ENCODE data around the gene MAPRE2. TPM values are rescaled to one million over a fixed set of nuclear protein-coding genes. Genes with fewer than 3 reads are reported as not detected.

The MAPRE2 gene
- total RNA-seq, 1 experiment from 2014 or later: 31.4 TPM

DNA sequence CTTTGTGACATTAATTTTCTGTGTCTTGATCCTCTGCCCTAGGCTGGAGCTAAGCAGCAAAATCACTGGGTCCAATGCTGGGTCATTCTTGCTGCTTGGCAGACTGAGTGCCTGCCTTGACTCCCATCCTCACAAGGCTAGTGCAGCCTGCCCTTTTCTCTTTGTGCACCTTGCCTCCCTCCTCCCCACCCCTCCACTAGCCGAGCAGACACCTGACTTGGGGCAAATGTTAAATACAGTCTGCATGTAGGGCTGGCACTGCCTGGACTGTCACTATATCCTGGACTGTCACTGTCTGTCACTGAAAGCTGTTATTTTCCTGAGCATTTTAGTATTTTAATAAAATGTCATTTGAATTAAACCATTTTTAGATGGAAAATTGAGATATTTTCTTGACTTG, 33.4 kb downstream of the MAPRE2 start:
- no peaks in the 10 kb centered on the region for H3K27me3 Mint-ChIP-seq (ENCODE audit: unreplicated experiment)
- TF ChIP-seq, protein P1, sequence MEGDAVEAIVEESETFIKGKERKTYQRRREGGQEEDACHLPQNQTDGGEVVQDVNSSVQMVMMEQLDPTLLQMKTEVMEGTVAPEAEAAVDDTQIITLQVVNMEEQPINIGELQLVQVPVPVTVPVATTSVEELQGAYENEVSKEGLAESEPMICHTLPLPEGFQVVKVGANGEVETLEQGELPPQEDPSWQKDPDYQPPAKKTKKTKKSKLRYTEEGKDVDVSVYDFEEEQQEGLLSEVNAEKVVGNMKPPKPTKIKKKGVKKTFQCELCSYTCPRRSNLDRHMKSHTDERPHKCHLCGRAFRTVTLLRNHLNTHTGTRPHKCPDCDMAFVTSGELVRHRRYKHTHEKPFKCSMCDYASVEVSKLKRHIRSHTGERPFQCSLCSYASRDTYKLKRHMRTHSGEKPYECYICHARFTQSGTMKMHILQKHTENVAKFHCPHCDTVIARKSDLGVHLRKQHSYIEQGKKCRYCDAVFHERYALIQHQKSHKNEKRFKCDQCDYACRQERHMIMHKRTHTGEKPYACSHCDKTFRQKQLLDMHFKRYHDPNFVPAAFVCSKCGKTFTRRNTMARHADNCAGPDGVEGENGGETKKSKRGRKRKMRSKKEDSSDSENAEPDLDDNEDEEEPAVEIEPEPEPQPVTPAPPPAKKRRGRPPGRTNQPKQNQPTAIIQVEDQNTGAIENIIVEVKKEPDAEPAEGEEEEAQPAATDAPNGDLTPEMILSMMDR (IDR thresholded peaks at IDR 0.05; ENCODE audit: unreplicated experiment): no peak
- no peak overlapping the region for H3K27ac Mint-ChIP-seq (ENCODE audit: unreplicated experiment)
- no TSS peak for BruUV-seq (replicated peaks)
- intact Hi-C loops (cut with micrococcal nuclease; ENCODE audit: unreplicated experiment): no loop called here
- H3K9me3 Mint-ChIP-seq (ENCODE audit: low read depth, unreplicated experiment): no peaks in the 10 kb centered on the region
- H3K4me1 Mint-ChIP-seq (ENCODE audit: low read depth, unreplicated experiment): peaks cover 13% of the 10 kb centered on the region
- H3K36me3 Mint-ChIP-seq (ENCODE audit: insufficient read depth, unreplicated experiment): no peaks in the 10 kb centered on the region
- CTCF ChIA-PET: interaction anchor here (0.5 kb wide), 1 partner anchor 803 kb away, joined by 3 read pairs; no protein-coding TSS in a partner anchor
- DNase-seq: no peak
- H3K4me3 Mint-ChIP-seq (ENCODE audit: low read depth, unreplicated experiment): no peak overlapping the region

DNA sequence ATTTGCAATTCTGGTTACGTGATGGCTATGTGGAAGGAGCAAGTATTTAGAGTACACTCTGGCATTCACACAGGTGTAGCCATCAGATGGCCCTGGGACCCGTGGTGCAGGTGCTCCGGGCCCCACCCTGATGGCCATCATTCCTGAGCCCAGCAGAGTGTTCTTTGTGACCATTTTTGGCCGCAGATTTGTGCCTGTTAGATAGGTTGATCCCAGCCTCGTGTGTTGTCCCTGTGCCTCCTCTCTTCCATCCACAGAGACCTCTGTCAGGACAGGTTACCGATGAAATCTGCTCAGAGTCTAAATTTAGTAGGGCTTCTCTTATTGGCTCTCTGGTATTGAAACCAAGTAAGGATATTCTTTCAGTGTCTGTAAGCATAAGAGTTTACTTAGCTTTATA, 33.9 kb downstream of the MAPRE2 start:
- BruUV-seq (replicated peaks): no TSS peak

GRCh38 chr18:35076135-35076924, 35.1 kb downstream of the MAPRE2 start:
- DNase-seq: no peak
- TF ChIP-seq, protein P1 (IDR thresholded peaks at IDR 0.05; ENCODE audit: unreplicated experiment): no peak
- intact Hi-C loops (cut with micrococcal nuclease; ENCODE audit: unreplicated experiment): no loop called here
- H3K27me3 Mint-ChIP-seq (ENCODE audit: unreplicated experiment): no peaks in the 10 kb centered on the region
- no peak overlapping the region for H3K4me3 Mint-ChIP-seq (ENCODE audit: low read depth, unreplicated experiment)
- CTCF ChIA-PET: no interaction called here
- H3K4me1 Mint-ChIP-seq (ENCODE audit: low read depth, unreplicated experiment): peaks cover 13% of the 10 kb centered on the region
- no peak overlapping the region for H3K27ac Mint-ChIP-seq (ENCODE audit: unreplicated experiment)
- H3K9me3 Mint-ChIP-seq (ENCODE audit: low read depth, unreplicated experiment): no peaks in the 10 kb centered on the region
- BruUV-seq (replicated peaks): no TSS peak
- no peaks in the 10 kb centered on the region for H3K36me3 Mint-ChIP-seq (ENCODE audit: insufficient read depth, unreplicated experiment)

More for the DNA sequence above, 33.9 kb downstream of the MAPRE2 start:
- TF ChIP-seq, protein P1 (IDR thresholded peaks at IDR 0.05; ENCODE audit: unreplicated experiment): no peak
- Mint-ChIP-seq H3K9me3 (ENCODE audit: low read depth, unreplicated experiment) (no peaks in the 10 kb centered on the region), H3K27ac (ENCODE audit: unreplicated experiment) (no peak overlapping the region), H3K4me3 (ENCODE audit: low read depth, unreplicated experiment) (no peak overlapping the region), H3K4me1 (ENCODE audit: low read depth, unreplicated experiment) (peaks cover 13% of the 10 kb centered on the region), H3K36me3 (ENCODE audit: insufficient read depth, unreplicated experiment) (no peaks in the 10 kb centered on the region), H3K27me3 (ENCODE audit: unreplicated experiment) (no peaks in the 10 kb centered on the region)
- intact Hi-C loops (cut with micrococcal nuclease; ENCODE audit: unreplicated experiment): no loop called here
- no peak for DNase-seq
- CTCF ChIA-PET: no interaction called here

GRCh38 chr18:35077937-35078336, 36.7 kb downstream of the MAPRE2 start:
- Mint-ChIP-seq H3K9me3 (ENCODE audit: low read depth, unreplicated experiment) (no peaks in the 10 kb centered on the region), H3K4me3 (ENCODE audit: low read depth, unreplicated experiment) (no peak overlapping the region), H3K4me1 (ENCODE audit: low read depth, unreplicated experiment) (peaks cover 13% of the 10 kb centered on the region), H3K36me3 (ENCODE audit: insufficient read depth, unreplicated experiment) (no peaks in the 10 kb centered on the region), H3K27me3 (ENCODE audit: unreplicated experiment) (no peaks in the 10 kb centered on the region), H3K27ac (ENCODE audit: unreplicated experiment) (no peak overlapping the region)
- CTCF ChIA-PET: no interaction called here
- no peak for DNase-seq
- TF ChIP-seq, protein P1 (IDR thresholded peaks at IDR 0.05; ENCODE audit: unreplicated experiment): no peak
- intact Hi-C loops (cut with micrococcal nuclease; ENCODE audit: unreplicated experiment): no loop called here
- no TSS peak for BruUV-seq (replicated peaks)

Data from Calu3 (cell line).